Mononuclear cell (primary cell): ENCODE measurements around the gene MFNG. TPM values are rescaled to one million over a fixed set of nuclear protein-coding genes. Genes with fewer than 3 reads are reported as not detected.

Experiments
- H3K27me3 ChIP-seq: 2 replicates; pipeline ENCODE4 v1.6.0; 2011; ENCODE audit warnings: low read length, control low read depth; ENCODE audit not compliant: insufficient read depth
- H3K4me1 ChIP-seq: 2 replicates; pipeline ENCODE4 v1.5.1; 2011; ENCODE audit warnings: mild to moderate bottlenecking, low read length, control low read depth; ENCODE audit not compliant: insufficient read depth
- H3K4me3 ChIP-seq: 2 replicates; pipeline ENCODE4 v1.5.1; 2011; ENCODE audit warnings: mild to moderate bottlenecking, low read length, moderate library complexity
- H3K9me3 ChIP-seq: 2 replicates; pipeline ENCODE4 v1.5.1; 2011; ENCODE audit warnings: low read depth, mild to moderate bottlenecking, control low read depth, low read length
- total RNA-seq: library from RNA; depleted of rRNA; stranded (reverse); fragments of >200 nt; gene quantifications from one replicate; pipeline ENCODE4 v1.2.3, GENCODE V29; 2012

MFNG gene
- total RNA-seq, 1 donor, result 77.0 TPM

DNA sequence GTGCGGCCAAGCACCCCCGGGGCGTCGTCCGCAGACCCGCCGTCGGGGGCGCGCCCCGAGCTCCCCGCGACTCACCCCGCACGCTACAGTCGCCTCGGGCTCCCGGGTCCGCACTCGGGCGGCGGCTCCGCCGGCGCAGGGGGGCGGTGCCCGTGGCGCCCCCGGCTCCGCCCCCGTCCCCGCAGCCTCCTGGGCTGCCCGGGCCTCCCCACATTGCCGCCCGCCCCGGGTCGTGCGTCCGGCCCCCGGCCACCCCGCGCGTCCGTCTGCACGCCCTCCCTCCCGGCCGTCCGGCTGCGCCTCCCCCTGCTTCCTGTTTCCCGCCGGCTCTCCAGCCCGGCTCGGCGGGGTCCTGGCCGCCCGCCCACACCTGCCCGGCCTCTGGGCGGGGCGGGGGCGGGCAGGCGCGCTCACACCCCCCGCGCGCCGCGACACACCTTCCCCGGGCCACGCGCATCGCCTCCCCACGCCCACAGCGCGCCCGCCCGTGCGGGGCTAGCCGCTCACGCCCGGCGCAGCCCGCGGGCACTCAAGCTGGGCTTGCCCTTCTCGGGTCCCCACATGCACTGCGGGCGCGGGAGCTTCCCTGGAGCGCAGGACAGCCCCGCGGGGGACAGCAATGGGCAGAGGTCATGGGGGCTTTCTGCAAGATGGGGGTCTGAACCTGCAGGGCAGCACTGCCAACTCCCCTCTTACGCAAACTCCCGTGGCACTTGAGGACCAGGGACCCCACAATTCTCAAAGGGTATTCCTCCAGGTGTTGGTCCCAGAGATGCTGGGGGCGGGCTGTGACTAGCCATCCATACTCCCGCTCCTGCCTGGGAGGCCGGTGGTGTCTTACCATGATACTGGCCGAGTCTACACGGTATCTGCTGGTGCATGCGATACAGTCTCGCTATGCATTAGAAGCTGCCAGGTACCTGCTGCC is 33.3 kb upstream of the MFNG start, which contains the start of gene CARD10:
CARD10 (minus strand) TSS at position 148 of the 928 bp plus-strand sequence. CDS start 215 bp downstream, outside the sequence.
- Histone ChIP-seq H3K4me1 (peaks cover 5% of the 10 kb centered on the region), H3K9me3 (no peaks in the 10 kb centered on the region), H3K4me3 (no peak within 1 kb of the TSS), H3K27me3 (peaks cover 32% of the 10 kb centered on the region)

DNA sequence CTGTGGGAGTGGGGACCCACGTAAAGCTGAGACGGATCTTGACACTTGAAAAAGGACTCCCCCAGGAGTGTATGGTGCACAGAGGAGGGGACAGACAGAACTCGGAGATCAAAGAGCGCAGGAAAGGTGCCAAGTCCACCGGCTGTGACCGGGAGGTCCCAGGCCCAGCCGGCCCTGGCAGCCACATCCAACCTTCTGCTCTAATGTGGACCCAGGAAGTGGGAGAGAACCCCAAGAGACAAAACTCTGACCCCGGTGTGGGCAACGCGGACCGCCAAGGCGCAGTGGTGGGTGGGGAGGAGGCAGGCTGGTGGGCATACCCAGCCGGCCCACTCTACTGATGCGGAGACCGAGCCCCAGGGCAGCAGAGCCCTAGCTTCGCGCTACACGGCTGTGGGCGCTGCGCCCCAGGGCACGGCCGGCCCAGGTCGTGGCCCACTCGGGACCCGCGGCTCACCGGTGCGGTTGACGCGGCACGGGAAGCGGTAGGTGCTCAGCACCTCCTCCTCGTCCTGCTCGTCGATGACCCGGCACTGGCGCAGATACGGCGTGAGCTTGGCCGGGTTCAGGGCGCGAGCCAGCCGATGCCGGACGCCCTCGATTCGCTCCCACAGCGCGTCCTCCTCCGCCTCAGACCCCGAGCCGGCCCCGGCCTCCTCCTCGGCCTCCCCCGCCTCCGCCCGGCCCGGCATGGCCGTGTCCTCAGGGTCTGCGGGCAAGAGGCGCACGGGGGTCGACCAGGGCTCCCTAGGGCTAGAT is 32.5 kb upstream of the MFNG start:
- no peaks in the 10 kb centered on the region for H3K9me3 ChIP-seq
- H3K27me3 ChIP-seq, result peaks cover 32% of the 10 kb centered on the region
- peaks cover 5% of the 10 kb centered on the region for H3K4me1 ChIP-seq
- H3K4me3 ChIP-seq, result no peak overlapping the region

DNA sequence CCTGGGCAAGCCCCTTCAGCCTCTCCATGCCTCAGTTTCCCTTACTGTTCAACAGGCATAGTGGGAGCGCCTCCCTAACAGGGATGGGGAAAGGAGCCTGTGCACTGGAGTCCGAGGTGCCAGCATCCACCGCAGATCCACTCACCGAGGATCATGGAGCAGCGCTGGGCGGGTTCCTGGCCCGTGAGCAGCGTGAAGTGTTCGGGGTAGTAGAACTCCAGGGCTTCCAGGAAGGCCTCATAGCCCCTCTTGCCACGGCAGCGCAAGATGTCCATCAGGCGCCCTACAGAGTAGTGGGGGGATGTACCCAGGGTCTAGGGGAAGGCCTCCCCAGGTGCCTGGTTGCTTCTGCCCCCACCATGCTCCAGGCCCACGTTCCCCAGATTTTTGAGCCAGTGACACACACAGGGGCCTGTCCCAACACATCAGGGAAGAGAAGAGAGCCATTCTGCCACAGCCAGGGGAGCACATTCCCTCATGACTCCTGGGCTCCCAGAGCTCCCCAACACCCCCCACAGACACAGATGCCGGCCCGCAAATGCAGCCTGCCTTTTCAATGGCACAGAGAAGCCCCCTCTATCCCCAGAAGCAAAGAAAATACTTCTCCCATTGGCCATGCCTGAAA is 31.8 kb upstream of the MFNG start:
- Histone ChIP-seq H3K4me3 (no peak overlapping the region), H3K4me1 (peaks cover 5% of the 10 kb centered on the region), H3K27me3 (peaks cover 32% of the 10 kb centered on the region)

DNA sequence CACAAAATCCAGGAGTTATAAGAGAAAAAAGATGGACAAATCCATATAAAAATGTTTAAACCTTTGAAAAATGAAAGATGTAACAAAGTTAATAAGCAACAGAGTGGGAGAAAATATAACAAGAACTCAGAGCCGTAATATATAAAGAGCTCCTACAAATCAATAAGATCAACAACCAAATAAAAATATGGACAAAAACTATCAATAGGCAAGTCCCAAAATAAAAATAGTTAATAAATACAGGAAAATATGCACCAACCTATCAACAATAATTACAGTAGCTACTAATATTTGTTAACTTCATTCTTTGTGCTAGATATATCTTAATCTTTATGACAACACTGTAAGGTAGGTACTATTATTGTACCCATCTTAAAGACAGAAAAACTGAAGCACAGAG is 30.3 kb upstream of the MFNG start:
- Histone ChIP-seq H3K9me3 (no peaks in the 10 kb centered on the region), H3K4me3 (no peak overlapping the region), H3K4me1 (peaks cover 5% of the 10 kb centered on the region), H3K27me3 (peaks cover 30% of the 10 kb centered on the region)

More for the DNA sequence above, 31.8 kb upstream of the MFNG start:
- H3K9me3 ChIP-seq, result no peaks in the 10 kb centered on the region

DNA sequence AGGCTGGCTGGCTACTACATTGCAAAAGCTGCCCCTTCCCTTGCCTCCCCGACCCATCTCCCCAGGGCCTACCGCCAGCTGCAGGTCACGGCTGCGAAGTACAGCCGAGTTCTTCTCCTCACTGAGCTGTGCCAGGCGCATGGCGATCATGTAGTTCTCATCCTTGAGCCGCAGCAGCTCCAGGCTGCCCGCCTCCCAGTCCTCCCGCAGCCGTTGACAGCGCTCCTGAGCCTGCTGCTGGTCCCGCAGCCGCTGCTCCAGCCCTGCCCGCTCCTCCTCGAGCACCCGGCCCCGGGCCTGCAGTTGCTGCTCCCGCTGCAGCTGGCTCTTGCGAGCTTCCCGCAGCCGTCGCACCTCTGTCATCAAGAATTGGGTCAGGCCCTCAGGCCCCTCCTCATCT is 29.7 kb upstream of the MFNG start:
- Histone ChIP-seq H3K4me1 (peaks cover 5% of the 10 kb centered on the region), H3K9me3 (no peaks in the 10 kb centered on the region), H3K4me3 (no peak overlapping the region), H3K27me3 (peaks cover 25% of the 10 kb centered on the region)

DNA sequence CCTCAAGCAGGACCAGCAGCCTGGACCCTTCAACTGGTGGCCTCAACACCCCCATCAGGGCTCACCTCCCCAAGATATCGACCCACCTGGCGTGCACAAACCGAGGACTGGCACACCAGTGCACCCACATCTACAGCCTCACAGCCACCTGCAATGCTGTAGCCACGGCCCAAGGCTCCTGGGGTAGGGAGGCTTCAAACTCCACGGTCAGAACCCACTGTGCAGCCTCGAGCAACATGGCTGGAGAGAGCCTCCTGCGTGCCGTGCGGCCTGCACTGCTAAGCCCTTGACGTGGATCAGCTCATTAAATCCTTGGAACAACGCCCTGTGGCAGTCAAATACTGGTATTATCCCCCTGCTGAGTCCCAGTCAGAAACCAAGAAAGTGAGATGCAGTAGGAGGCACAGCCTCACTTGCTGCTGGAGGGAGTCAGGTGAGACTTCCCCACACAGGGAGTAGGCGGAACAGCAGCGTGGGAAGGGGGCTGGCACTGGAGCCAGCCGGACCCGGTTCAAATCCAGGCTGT is 28.4 kb upstream of the MFNG start:
- H3K9me3 ChIP-seq, result no peaks in the 10 kb centered on the region
- H3K27me3 ChIP-seq, result peaks cover 12% of the 10 kb centered on the region
- peaks cover under 1% of the 10 kb centered on the region for H3K4me1 ChIP-seq
- H3K4me3 ChIP-seq, result no peak overlapping the region

DNA sequence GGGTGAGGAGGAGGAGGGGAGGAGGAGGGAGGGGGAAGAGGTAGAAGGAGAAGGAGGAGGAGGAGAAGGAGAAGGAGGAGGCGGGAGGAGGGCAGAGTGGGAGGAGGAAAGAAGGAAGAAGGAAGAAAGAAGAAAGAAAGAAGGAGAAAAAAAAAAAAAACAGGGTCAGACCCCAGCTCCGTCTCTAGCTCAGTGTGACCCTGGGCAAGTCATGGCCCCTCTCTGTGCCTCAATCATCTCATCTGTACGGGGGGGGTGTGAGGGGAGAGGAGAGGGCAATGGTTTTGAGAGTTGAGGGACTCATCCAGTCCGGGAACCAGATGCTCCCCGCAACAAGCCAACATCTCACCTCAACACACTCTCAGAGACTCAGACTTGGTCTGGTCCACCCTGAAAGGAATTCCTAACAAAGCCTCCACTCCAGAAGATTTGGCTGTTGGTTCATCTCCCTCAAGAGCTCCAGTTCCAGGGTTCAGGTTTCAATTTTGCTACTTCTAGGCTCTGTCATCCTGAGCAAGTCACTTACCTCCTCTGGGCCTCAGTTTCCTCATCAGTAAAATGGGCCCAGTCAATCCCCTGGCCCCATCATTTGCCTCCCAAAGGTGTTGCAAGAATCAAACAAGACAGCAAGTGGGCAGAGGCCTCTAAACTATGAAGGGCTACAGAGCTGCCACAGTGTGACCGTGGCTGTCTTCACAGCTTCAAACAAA is 25.4 kb upstream of the MFNG start:
- no peaks in the 10 kb centered on the region for H3K9me3 ChIP-seq
- H3K4me3 ChIP-seq, result no peak overlapping the region
- H3K27me3 ChIP-seq, result peaks cover under 1% of the 10 kb centered on the region
- no peaks in the 10 kb centered on the region for H3K4me1 ChIP-seq

DNA sequence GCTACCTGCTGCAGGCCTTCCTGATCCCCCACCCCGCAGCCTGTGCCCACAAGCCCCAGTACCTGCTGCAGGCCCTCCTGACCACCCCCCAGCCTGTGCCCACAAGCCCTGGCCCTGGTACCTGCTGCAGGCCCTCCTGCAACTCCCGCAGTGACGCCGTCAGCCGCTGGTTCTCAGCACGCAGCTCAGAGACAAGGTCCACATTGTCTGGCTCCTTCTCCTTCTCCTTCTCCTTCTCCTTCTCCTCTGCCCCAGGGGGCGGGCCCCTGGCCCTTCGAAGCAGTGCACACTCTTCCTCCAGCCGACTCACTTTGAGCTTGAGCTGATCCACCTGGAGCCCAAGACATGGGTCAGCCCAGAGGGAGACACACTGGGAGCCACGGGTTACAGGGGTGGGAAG is 23.9 kb upstream of the MFNG start:
- Histone ChIP-seq H3K27me3 (no peaks in the 10 kb centered on the region), H3K4me1 (no peaks in the 10 kb centered on the region), H3K9me3 (no peaks in the 10 kb centered on the region), H3K4me3 (no peak overlapping the region)

DNA sequence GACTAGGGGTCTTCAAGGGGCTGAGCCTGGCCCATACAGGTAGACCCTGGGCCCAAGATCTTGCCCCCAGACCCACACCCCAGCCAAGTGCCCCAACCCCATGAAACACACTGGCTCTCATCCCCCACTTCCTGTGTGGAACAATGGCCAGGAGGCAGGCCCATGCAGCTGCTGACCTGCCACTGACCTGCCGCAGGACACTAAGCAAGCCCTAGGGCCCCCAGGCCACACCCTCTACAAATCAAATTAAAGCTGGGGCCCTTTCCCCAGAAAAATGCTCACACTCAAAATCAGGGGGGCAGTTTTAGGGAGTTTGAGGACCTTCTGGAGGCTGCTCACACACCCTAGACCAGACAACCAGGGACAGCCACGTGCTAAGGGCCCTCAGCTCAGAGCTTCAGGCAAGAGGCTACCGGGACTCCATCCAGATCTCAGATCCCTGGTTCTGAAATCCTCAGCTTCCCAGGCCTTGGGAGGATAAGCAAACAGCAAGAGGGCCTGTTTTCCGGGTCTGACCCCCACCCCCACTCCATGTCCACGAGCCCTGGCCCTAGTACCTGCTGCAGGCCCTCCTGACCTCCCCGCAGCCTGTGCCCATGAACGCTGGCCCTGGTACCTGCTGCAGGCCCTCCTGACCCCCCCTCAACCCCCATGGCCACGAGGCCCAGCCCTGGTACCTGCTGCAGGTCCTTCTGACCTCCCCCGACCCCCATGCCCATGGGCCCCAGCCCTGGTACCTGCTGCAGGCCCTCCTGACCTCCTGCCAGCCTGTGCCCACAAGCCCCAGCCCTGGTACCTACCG is 23.1 kb upstream of the MFNG start:
- Histone ChIP-seq H3K4me3 (no peak overlapping the region), H3K9me3 (no peaks in the 10 kb centered on the region), H3K4me1 (no peaks in the 10 kb centered on the region), H3K27me3 (no peaks in the 10 kb centered on the region)

DNA sequence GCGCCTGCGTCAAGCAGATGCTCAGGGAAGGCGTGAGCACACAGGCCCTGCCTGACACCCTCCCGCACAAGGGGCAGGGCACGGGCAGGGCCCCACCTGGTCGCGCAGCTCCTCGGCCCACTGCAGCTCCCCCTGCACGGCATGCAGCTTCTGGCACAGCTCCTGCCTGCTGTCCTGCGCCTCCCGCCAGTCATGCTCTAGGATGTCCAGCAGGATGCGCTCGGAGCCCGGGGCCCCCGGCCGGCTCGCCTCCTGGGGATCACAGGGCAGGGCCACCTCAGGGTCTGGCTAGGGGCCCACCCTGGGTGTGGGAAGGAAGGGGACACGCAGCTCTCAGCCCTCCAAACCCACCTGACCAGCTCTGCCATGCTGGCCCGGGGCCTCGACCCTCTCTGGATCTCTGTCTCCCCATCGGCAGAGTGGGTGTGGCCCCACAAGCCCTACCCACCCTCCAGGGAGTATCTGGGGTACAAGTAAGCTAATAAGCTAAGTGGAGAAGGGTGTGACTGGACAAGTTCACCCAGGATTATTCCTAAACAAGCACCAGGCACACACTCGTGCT is 22.3 kb upstream of the MFNG start:
- Histone ChIP-seq H3K9me3 (no peaks in the 10 kb centered on the region), H3K4me1 (no peaks in the 10 kb centered on the region), H3K4me3 (no peak overlapping the region), H3K27me3 (no peaks in the 10 kb centered on the region)

DNA sequence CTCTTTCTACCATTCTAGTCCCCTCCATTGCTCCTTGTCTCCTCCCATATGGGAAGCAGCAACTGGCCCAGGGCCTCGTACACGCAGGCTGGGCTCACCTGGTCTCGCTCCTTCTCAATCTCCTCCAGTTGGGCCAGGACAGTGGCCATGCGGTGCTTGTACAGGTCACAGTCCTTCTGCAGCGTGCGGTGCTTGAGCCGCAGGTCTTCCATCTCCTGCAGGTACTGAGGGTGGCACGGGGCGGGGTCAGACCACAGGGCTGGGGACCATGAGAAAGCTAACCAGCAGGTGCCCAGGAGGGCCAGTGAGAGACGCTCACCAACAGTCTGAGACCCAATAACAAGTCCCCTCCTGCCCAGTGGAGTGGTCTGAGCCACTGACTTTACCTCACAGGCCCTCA is 21.5 kb upstream of the MFNG start:
- H3K4me1 ChIP-seq, result no peaks in the 10 kb centered on the region
- no peak overlapping the region for H3K4me3 ChIP-seq
- no peaks in the 10 kb centered on the region for H3K9me3 ChIP-seq
- no peaks in the 10 kb centered on the region for H3K27me3 ChIP-seq

DNA sequence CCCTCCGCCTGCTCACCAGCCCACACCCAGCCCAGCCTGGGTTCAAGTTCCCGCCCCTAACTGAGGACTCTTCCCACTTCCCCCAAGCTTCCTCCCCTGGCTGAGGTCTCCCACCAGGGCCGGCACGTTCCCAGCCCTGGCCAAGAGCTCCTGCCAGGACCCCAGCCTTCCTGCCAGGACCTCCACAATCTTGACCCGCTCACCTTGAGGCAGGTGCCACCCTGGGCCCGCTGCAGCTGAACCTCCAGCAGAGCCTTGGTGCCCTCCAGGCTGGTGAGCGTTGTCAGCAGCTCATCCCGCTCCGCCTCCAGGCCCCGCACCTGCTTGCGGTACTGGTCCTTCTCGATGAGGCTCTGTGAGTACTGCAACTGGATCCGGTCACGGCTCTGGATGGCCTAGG is 19.8 kb upstream of the MFNG start:
- H3K9me3 ChIP-seq, result no peaks in the 10 kb centered on the region
- H3K27me3 ChIP-seq, result no peaks in the 10 kb centered on the region
- peaks cover 7% of the 10 kb centered on the region for H3K4me1 ChIP-seq
- H3K4me3 ChIP-seq, result no peak overlapping the region

DNA sequence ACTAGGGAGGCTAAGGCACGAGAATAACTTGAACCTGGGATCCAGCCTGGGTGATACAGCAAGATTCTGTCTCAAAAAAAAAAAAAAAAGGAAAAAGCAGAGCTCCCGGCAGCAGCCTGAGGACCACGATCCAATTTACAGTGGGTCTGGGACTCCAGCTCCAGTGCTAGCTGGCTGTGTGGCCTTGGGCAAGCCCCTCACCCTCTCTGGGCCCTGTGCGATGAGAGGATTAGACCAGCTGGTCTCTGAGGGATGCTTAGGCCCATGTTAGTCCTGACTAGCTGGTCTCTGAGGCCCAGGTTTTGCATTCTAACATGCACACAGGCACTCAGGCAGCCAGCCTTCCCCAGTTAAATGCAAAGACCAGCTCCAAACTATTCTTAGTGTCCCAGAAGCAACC is 19.4 kb upstream of the MFNG start:
- no peaks in the 10 kb centered on the region for H3K9me3 ChIP-seq
- H3K4me3 ChIP-seq, result no peak overlapping the region
- H3K27me3 ChIP-seq, result no peaks in the 10 kb centered on the region
- peaks cover 7% of the 10 kb centered on the region for H3K4me1 ChIP-seq
